ENCODE measurements around the gene LENG1.

Gene LENG1

GRCh38 chr19:54106716-54107115 lies 52.8 kb downstream of the LENG1 start:
- no peak for DNase-seq (ENCODE audit: low read depth, low spot score)
- ChIA-PET POLR2A (interaction anchor here (1.0 kb wide), 1 partner anchor 8 kb away, joined by 3 read pairs; the partner anchor contains the start of genes PRPF31 and TFPT), CTCF (interaction anchor here (0.7 kb wide), 1 partner anchor 10 kb away, joined by 3 read pairs; no protein-coding TSS in a partner anchor)
- TF ChIP-seq CTCF (IDR thresholded peaks at IDR 0.05; ENCODE audit: insufficient read depth, low read length, missing control alignments), result no peak
- no peak overlapping the region for H3K4me3 ChIP-seq (ENCODE audit: low read depth, low read length)

DNA sequence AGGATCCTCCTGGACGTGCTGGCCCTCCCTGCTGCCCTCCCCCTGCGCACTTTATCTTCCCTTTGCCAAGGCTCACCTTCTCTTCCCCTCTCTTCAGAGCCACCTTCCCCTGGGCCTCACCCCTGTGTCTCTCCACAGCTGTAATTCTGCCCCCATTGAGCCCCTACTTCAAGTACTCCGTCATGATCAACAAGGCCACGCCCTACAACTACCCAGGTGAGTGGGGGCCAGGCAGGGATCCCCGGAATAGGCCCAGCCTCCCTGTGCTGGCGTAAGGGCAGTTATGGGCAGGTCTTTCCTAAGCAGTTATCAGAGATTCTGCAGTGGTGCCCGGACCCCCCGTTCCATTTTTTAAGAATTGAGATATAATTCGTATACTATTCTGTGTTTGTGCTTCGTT lies 53.7 kb downstream of the LENG1 start:
- no peak overlapping the region for H3K4me3 ChIP-seq (ENCODE audit: low read depth, low read length)
- no peak for TF ChIP-seq CTCF (IDR thresholded peaks at IDR 0.05; ENCODE audit: insufficient read depth, low read length, missing control alignments)
- no peak for DNase-seq (ENCODE audit: low read depth, low spot score)
- ChIA-PET POLR2A (interaction anchor here (0.6 to 1.0 kb wide), 2 partner anchors 9 to 363 kb away, joined by 3 read pairs; partner anchors contain the start of genes PRPF31 and TFPT), CTCF (no interaction called here)

Measured in AG04449 (cell line).